Breast epithelium (tissue), 3 donors: ENCODE results near the gene BCL2L11.

Experiments used
- CTCF ChIP-seq, 3 donors: fragments of 450-650 bp; IDR thresholded peaks; one replicate each; pipeline ENCODE4 v1.5.1; 2016 to 2017; ENCODE audit warnings: antibody characterized with exemption in 3 of 3, mild to moderate bottlenecking in 3 of 3, moderate library complexity in 3 of 3
- POLR2A ChIP-seq: fragments of 450-650 bp; IDR thresholded peaks from one replicate; pipeline ENCODE4 v1.6.1; 2016; ENCODE audit warnings: antibody characterized with exemption, mild to moderate bottlenecking, moderate library complexity
- POLR2AphosphoS5 ChIP-seq, 3 donors: sonication (generic); formaldehyde crosslinking; IDR thresholded peaks; one replicate each; pipeline ENCODE4 v1.6.1; 2017; ENCODE audit warnings: antibody characterized with exemption in 3 of 3

GRCh38 chr2:111118481-111118980, 2.2 kb upstream of the BCL2L11 start:
- TF ChIP-seq CTCF (IDR thresholded peaks at IDR 0.05): no peak
- no peak for TF ChIP-seq POLR2A
- TF ChIP-seq POLR2AphosphoS5 (IDR thresholded peaks at IDR 0.05): no peak
